Fibroblast of lung (primary cell): Measurements from ENCODE around the gene CAMK1D.
"Not testable (repeated sequence)": the region's sequence is repeated elsewhere in the genome, so short reads cannot be mapped to it uniquely, and the experiment has no call there.

Experiments used
- EZH2 ChIP-seq: IDR thresholded peaks from 2 replicates; pipeline ENCODE4 v1.5.1; 2012; ENCODE audit warnings: low read length, control low read depth, mild to moderate bottlenecking; ENCODE audit errors: missing control alignments
- TF ChIP-seq, protein P1 (sequence below), 2 donors: IDR thresholded peaks in 1 of 2; conservative IDR thresholded peaks in 1 of 2; 1 replicate in 1 of 2; 2 replicates in 1 of 2; pipeline ENCODE4 v1.5.1; 2011 to 2012; ENCODE audit warnings: low read length in 2 of 2, control low read depth in 1 of 2, inconsistent platforms in 1 of 2, low read depth in 1 of 2, mild to moderate bottlenecking in 1 of 2

DNA sequence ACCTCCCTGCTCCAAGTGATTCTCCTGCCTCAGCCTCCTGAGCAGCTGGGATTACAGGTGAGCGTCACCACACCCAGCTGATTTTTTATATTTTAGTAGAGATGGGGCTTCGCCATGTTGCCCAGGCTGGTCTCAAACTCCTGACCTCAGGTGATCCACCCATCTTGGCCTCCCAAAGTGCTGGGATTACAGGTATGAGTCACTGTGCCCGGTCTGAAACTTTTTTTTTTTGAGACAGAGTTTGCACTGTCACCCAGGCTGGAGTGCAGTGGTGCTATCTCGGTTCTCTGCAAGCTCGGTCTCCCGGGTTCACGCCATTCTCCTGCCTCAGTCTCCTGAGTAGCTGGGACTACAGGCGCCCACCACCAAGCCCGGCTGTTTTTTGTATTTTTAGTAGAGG lies 21.0 kb upstream of the CAMK1D start:
- TF ChIP-seq, protein P1, sequence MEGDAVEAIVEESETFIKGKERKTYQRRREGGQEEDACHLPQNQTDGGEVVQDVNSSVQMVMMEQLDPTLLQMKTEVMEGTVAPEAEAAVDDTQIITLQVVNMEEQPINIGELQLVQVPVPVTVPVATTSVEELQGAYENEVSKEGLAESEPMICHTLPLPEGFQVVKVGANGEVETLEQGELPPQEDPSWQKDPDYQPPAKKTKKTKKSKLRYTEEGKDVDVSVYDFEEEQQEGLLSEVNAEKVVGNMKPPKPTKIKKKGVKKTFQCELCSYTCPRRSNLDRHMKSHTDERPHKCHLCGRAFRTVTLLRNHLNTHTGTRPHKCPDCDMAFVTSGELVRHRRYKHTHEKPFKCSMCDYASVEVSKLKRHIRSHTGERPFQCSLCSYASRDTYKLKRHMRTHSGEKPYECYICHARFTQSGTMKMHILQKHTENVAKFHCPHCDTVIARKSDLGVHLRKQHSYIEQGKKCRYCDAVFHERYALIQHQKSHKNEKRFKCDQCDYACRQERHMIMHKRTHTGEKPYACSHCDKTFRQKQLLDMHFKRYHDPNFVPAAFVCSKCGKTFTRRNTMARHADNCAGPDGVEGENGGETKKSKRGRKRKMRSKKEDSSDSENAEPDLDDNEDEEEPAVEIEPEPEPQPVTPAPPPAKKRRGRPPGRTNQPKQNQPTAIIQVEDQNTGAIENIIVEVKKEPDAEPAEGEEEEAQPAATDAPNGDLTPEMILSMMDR (conservative IDR thresholded peaks at IDR 0.05 in 1 of 2, IDR thresholded peaks at IDR 0.05 in 1 of 2; ENCODE audit: low read depth in 1 of 2, low read length in 2 of 2), result not testable (repeated sequence)
- not testable (repeated sequence) for TF ChIP-seq EZH2
